GM12878 (cell line): ENCODE results near the gene SEMA4D. TPM values are rescaled to one million over a fixed set of nuclear protein-coding genes. Genes with fewer than 3 reads are reported as not detected.

ENCODE experiments used
- EP300 ChIP-seq, 2 experiments: fragments of 150-350 bp in 1 of 2; IDR thresholded peaks; 2 replicates each; pipeline ENCODE4 v1.6.1; 2011 to 2012; ENCODE audit warnings: low read depth in 2 of 2, low read length in 2 of 2, borderline replicate concordance in 1 of 2, improper control_type of control experiment in 1 of 2, inconsistent platforms in 1 of 2; ENCODE audit not compliant: control insufficient read depth in 1 of 2
- ESRRA ChIP-seq: IDR thresholded peaks from 2 replicates; pipeline ENCODE4 v1.6.1; 2012; ENCODE audit warnings: mild to moderate bottlenecking, low read length, improper control_type of control experiment
- RB1 ChIP-seq: fragments of 450-650 bp; formaldehyde crosslinking; IDR thresholded peaks from 2 replicates; pipeline ENCODE4 v1.6.1; 2017; ENCODE audit warnings: mild to moderate bottlenecking, borderline replicate concordance
- RELA ChIP-seq: fragments of 450-650 bp; IDR thresholded peaks from 2 replicates; pipeline ENCODE4 v1.8.0; 2014; ENCODE audit warnings: borderline replicate concordance; ENCODE audit not compliant: partially characterized antibody
- TCF12 ChIP-seq: IDR thresholded peaks from 2 replicates; pipeline ENCODE4 v1.6.1; 2011; ENCODE audit warnings: low read depth, mild to moderate bottlenecking, low read length
- USF2 ChIP-seq: IDR thresholded peaks from 2 replicates; pipeline ENCODE4 v1.6.1; 2011; ENCODE audit warnings: low read depth, low read length, improper control_type of control experiment, borderline replicate concordance
- ZNF24 ChIP-seq: fragments of 450-650 bp; IDR thresholded peaks from 2 replicates; pipeline ENCODE4 v1.6.1; 2017; ENCODE audit warnings: antibody characterized with exemption, mild to moderate bottlenecking
- ZNF687 ChIP-seq: fragments of 450-650 bp; IDR thresholded peaks from 2 replicates; pipeline ENCODE4 v1.6.1; 2017; ENCODE audit warnings: mild to moderate bottlenecking, moderate library complexity
- polyA plus RNA-seq, 11 experiments: library from polyadenylated mRNA; depleted of rRNA in 4 of 11; unstranded in 6 of 11; stranded (reverse) in 5 of 11; fragments of >200 nt; fragmentation: Nextera tagmentation in 4 of 11; fragmentation: Illumina TruSeq in 1 of 11; extraction: Ambion mirVana in 4 of 11; extraction: Trizol in 1 of 11; gene quantifications; 1 replicate in 1 of 11; 2 replicates in 10 of 11; pipeline versions ENCODE4 v1.2.1 to v1.2.3, GENCODE V29; 2011 to 2016; ENCODE audit warnings: inconsistent platforms in 2 of 11, missing spikeins in 2 of 11, low read depth in 1 of 11
- total RNA-seq, 4 experiments: library from RNA; depleted of rRNA in 3 of 4; stranded (reverse); fragments of >200 nt in 3 of 4; fragmentation: Illumina TruSeq in 1 of 4; extraction: Trizol in 1 of 4; gene quantifications; 2 replicates each; pipeline versions ENCODE4 v1.2.1 to v1.2.3, GENCODE V29; 2013 to 2021

Gene SEMA4D
- total and polyA plus RNA-seq, 10 of the 15 experiments (the other 5 are each of a cell fraction or from before 2014, with no cell fraction given) = 15.1 to 136 (median 39.6) TPM

GRCh38 chr9:89318123-89319014 lies 179.5 kb downstream of the SEMA4D start, which contains the start of gene SECISBP2 (continued):
- TF ChIP-seq ZNF687 (peak; percentile 88; the same call in 1 of the 2 replicates), ZNF24 (no peak), RB1 (no peak; the same call in none of the 2 replicates), RELA (peak; percentile 73), ESRRA (peak; percentile 33; the same call in 1 of the 2 replicates), EP300 (IDR thresholded peaks at IDR 0.05; ENCODE audit: borderline replicate concordance in 1 of 2, control insufficient read depth in 1 of 2, low read depth in 2 of 2, low read length in 2 of 2) (peak; percentile 9 to 14; a peak in 2 of 4 replicates), USF2 (peak; percentile 59), TCF12 (peak; percentile 55; the same call in 1 of the 2 replicates)
